Panc1 (cell line): ENCODE data around the gene MINDY4B. TPM values are rescaled to one million over a fixed set of nuclear protein-coding genes. Genes with fewer than 3 reads are reported as not detected.

Source experiments
- ATAC-seq: fragments of 200-7000 bp; cut with Tn5 transposase; 2 replicates; pipeline ENCODE4 v1.9.1; 2020; ENCODE audit warnings: mild to moderate bottlenecking, moderate library complexity
- BruUV-seq: library from RNA; stranded (reverse); fragments of 400-500 nt; replicated peaks from 2 replicates; lab custom pipeline; 2021; lab: Mats Ljungman, UMichigan
- CTCF ChIA-PET: fragments of 300-600 bp; sonication (Branson Sonifier 250); formaldehyde crosslinking; loops from one replicate; lab custom pipeline; 2022; ENCODE audit warnings: antibody characterized with exemption; lab: Charles Lee
- POLR2A ChIA-PET: fragments of 300-600 bp; sonication (Branson Sonifier 250); formaldehyde crosslinking; loops from one replicate; lab custom pipeline; 2022; ENCODE audit warnings: antibody characterized with exemption; lab: Charles Lee
- DNase-seq: peaks from one replicate; pipeline ENCODE4 v3.0.0-alpha.2; 2010; ENCODE audit warnings: low read depth, low spot score
- H3K27ac ChIP-seq: 2 replicates; pipeline ENCODE4 v1.5.1; 2011; ENCODE audit warnings: mild to moderate bottlenecking, low read length, inconsistent platforms
- H3K27me3 ChIP-seq: fragments of 200-500 bp; sonication (Bioruptor generic); 2 replicates; pipeline ENCODE4 v1.6.0; 2014; ENCODE audit warnings: low read length, inconsistent platforms; ENCODE audit not compliant: control insufficient read depth, insufficient read depth
- H3K36me3 ChIP-seq: fragments of 200-500 bp; sonication (Bioruptor generic); 2 replicates; pipeline ENCODE4 v1.5.1; 2014; ENCODE audit warnings: inconsistent platforms, mild to moderate bottlenecking, low read length, moderate library complexity; ENCODE audit not compliant: control insufficient read depth, insufficient read depth
- H3K4me1 ChIP-seq: 2 replicates; pipeline ENCODE4 v1.5.1; 2011; ENCODE audit warnings: inconsistent platforms, mild to moderate bottlenecking, low read length, moderate library complexity; ENCODE audit not compliant: control insufficient read depth, insufficient read depth
- H3K4me3 ChIP-seq, 2 experiments: 2 replicates each; pipeline ENCODE4 v1.5.1; 2011 to 2012; ENCODE audit warnings: low read depth in 2 of 2, low read length in 2 of 2, mild to moderate bottlenecking in 2 of 2, inconsistent platforms in 1 of 2, moderate library complexity in 1 of 2
- H3K9me3 ChIP-seq: fragments of 200-500 bp; sonication (Bioruptor generic); 2 replicates; pipeline ENCODE4 v1.5.1; 2014; ENCODE audit warnings: low read depth, mild to moderate bottlenecking, inconsistent platforms, low read length, moderate library complexity; ENCODE audit not compliant: control insufficient read depth, insufficient read depth
- CTCF ChIP-seq: fragments of 450-650 bp; IDR thresholded peaks from 2 replicates; pipeline ENCODE4 v1.5.1; 2017; ENCODE audit warnings: mild to moderate bottlenecking
- POLR2AphosphoS5 ChIP-seq: IDR thresholded peaks from 2 replicates; pipeline ENCODE4 v1.6.1; 2012; ENCODE audit warnings: mild to moderate bottlenecking, low read depth, low read length, moderate library complexity
- REST ChIP-seq, 2 experiments: IDR thresholded peaks; 2 replicates each; pipeline ENCODE4 v1.6.1; 2011 to 2012; ENCODE audit warnings: low read depth in 2 of 2, control low read depth in 1 of 2, low read length in 1 of 2, mild to moderate bottlenecking in 1 of 2, moderate library complexity in 1 of 2; ENCODE audit not compliant: insufficient read depth in 1 of 2
- SIN3A ChIP-seq: IDR thresholded peaks from 2 replicates; pipeline ENCODE4 v1.6.1; 2012; ENCODE audit warnings: low read depth, mild to moderate bottlenecking, low read length, moderate library complexity, borderline replicate concordance; ENCODE audit not compliant: insufficient read depth
- TCF7L2 ChIP-seq: IDR thresholded peaks from 2 replicates; pipeline ENCODE4 v1.6.1; 2011; ENCODE audit warnings: mild to moderate bottlenecking, low read depth, low read length, inconsistent platforms
- in situ Hi-C: cut with HindIII; loops from 2 replicates; pipeline ENCODE4 v1.10.0; 2016; ENCODE audit warnings: low sequenced_read_pairs, low pct_unique_long_range_greater_than_20kb
- intact Hi-C: fragments of 100-400 bp; cut with micrococcal nuclease; formaldehyde crosslinking; loops from one replicate; pipeline ENCODE4 v1.10.0; 2022; ENCODE audit not compliant: unreplicated experiment
- total RNA-seq: library from RNA; stranded (reverse); gene quantifications from one replicate; pipeline ENCODE4 v1.2.1, GENCODE V29; 2021; ENCODE audit not compliant: unreplicated experiment

Gene MINDY4B
- total RNA-seq, 1 experiment from 2014 or later, result not detected

DNA sequence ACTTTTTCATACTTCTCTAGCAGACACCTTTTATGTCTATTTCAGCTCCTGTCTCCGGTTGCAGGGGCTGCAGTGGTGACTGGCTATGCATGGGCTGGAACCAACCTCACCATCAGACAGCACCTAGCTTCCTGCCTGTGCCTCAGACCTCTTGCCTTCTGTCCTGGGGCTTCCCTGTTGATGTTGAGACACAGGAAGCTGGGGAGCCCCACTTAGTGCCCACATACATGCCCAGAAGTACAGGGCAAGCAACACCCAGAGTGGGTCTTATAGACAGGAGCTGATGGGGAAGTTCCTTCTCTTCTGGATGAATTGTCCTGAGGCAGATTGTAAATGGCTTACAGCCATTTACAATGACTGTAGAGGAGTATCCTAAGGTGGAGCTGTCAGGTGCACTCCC, 77.0 kb downstream of the MINDY4B start:
- H3K9me3 ChIP-seq, result no peaks in the 10 kb centered on the region
- intact Hi-C loops, result no loop called here
- ATAC-seq, result no peak

GRCh38 chr3:150826466-150827282, 78.6 kb downstream of the MINDY4B start:
- POLR2A ChIA-PET, result no interaction called here

More for the DNA sequence above, 77.0 kb downstream of the MINDY4B start:
- Histone ChIP-seq H3K4me1 (no peaks in the 10 kb centered on the region), H3K4me3 (no peak overlapping the region), H3K27ac (no peak overlapping the region), H3K36me3 (no peaks in the 10 kb centered on the region), H3K27me3 (peaks cover 9% of the 10 kb centered on the region)
- CTCF ChIA-PET, result no interaction called here
- POLR2A ChIA-PET, result no interaction called here
- DNase-seq, result no peak
- in situ Hi-C loops, result no loop called here
- no peak for TF ChIP-seq POLR2AphosphoS5
- no peak for TF ChIP-seq REST (IDR thresholded peaks at IDR 0.05; ENCODE audit: insufficient read depth in 1 of 2, low read depth in 2 of 2, low read length in 1 of 2)
- no peak for TF ChIP-seq SIN3A
- no peak for TF ChIP-seq CTCF
- no peak for TF ChIP-seq TCF7L2
- no TSS peak for BruUV-seq

More at GRCh38 chr3:150826466-150827282, 78.6 kb downstream of the MINDY4B start:
- Histone ChIP-seq H3K27me3 (peaks cover 9% of the 10 kb centered on the region), H3K4me3 (no peak overlapping the region), H3K27ac (no peak overlapping the region), H3K36me3 (no peaks in the 10 kb centered on the region), H3K9me3 (no peaks in the 10 kb centered on the region), H3K4me1 (no peaks in the 10 kb centered on the region)
- CTCF ChIA-PET, result interaction anchor here (1.2 kb wide), 1 partner anchor 34 kb away, joined by 4 read pairs; no protein-coding TSS in a partner anchor
- no peak for DNase-seq
- in situ Hi-C loops (no loop called here), intact Hi-C loops (no loop called here)
- no TSS peak for BruUV-seq
- ATAC-seq, result no peak
- TF ChIP-seq POLR2AphosphoS5, result no peak
- TF ChIP-seq SIN3A, result no peak
- TF ChIP-seq TCF7L2, result no peak
- no peak for TF ChIP-seq REST (IDR thresholded peaks at IDR 0.05; ENCODE audit: insufficient read depth in 1 of 2, low read depth in 2 of 2, low read length in 1 of 2)
- no peak for TF ChIP-seq CTCF
